ENCODE measurements around the gene ZFYVE28. TPM values are rescaled to one million over a fixed set of nuclear protein-coding genes. Genes with fewer than 3 reads are reported as not detected.
A peak's percentile ranks its signal among the peaks of the same experiment; 100 is the strongest.

The ZFYVE28 gene
- polyA plus RNA-seq, 1 donor: 7.4 TPM

DNA sequence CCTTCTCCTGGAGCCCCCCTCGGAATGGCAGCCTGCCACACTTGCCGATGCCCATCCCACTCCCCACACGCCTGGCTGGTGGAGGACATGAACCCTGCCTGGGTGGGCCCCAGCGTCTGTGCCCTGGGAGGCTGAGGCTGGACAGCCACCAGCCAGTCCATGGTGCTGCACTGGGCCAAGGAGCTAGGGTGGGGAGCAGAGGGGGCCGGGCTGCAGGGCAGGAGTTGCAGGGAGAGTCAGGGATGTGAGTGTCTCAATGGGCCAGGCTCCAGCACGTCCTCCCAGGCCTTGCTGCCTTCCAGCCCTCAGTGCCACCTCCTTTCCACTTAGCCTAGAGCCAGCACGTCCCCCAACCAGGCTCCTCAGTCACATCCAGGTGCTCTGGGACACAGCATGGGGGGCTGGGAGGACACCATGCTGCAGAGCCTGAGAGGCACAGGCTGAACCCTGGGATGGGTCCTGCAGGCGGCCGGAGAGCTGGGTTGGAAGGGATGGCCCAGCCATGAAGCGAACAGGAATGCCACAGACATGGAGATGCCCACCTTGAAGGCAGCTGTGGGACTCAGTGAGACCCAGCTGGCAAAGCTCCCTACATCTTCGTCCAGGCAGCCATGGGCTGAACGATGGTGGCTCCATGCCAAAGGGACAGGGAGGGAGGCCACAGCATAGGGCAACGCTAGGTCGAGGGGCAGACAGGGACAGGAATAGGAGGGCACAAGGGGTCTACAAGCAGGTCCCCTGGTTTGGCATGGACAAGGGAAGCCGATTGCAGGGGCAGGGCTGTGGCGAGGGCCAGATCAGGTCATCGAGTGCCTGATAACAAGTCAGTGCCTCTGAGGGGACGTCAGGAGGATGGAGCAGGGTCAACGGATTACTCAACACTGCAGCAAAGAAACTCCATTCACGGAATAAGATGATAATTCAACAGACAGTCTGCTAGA, 126.5 kb downstream of the ZFYVE28 start:
- Histone ChIP-seq H3K27ac (ENCODE audit: low read length) (no peak overlapping the region), H3K27me3 (ENCODE audit: control insufficient read depth, insufficient read depth, low read length) (no peaks in the 10 kb centered on the region), H3K36me3 (ENCODE audit: control insufficient read depth, insufficient read depth, low read length) (no peaks in the 10 kb centered on the region), H3K4me3 (ENCODE audit: low read length) (no peak overlapping the region), H3K4me1 (ENCODE audit: control insufficient read depth, insufficient read depth, low read length) (peaks cover 9% of the 10 kb centered on the region), H3K9me3 (ENCODE audit: control insufficient read depth, low read depth, low read length) (no peaks in the 10 kb centered on the region)
- DNase-seq: no peak
- 89% methylated on average over 3 of the region's 20 CpGs for WGBS (ENCODE audit: insufficient coverage, low lambda C conversion rate)

DNA sequence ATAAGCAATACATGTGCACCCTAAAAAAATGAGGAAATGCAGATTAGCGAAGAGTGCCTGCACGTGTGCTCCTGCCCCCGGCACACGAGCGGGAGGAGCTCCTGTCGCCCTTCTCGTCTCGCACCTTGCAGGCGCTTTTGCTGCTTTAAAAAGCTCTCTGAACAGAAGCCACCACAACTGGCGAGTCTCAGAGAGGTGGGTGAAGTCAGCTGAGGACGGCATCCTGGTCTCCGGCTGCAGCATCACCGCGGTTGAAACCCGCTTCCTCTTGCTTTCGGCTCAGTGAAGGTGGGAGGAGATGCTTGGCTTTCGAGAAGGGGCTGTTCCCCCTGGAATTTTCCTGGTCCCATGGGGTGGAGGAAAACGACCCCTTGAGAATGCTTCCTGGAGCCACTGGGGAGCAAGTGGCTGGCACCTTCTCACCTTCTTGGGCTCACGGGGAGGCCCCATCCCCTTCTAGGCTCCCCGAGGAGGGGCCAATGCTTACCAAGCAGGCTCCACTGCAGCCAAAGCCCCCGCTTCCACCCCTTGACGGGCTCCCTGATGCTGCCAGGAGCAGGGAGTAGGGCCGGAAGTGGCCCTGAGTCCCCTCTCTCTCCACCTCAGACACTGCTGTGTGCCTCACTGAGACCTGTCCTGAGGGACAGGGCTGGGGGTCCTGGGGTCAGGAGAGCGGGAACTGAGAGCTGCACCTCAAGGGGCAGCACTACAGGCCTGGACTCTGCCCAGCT, 127.3 kb downstream of the ZFYVE28 start:
- WGBS (ENCODE audit: insufficient coverage, low lambda C conversion rate): 100% methylated on average over 1 of the region's 24 CpGs
- Histone ChIP-seq H3K36me3 (ENCODE audit: control insufficient read depth, insufficient read depth, low read length) (no peaks in the 10 kb centered on the region), H3K4me3 (ENCODE audit: low read length) (no peak overlapping the region)

DNA sequence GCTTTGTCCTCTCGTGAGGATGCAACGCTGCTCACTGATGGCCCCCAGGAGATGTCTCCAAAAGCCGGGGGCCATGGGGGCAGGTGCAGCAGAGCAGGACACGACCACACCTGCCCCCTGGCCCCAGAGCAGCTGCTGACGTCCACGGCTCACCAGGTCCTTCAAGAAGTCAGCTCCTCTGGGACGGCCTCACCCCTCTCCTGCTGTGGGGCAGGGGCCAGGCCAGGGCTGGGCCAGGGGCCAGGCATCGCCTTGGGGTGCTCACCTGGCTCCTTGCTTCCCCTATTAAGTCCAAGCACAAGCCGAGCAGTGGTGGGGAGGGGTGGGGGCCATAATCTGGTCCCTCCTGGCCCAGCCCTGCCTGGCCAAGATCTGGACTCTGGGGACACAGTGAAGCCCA, 128.0 kb downstream of the ZFYVE28 start:
- no peak overlapping the region for H3K4me3 ChIP-seq (ENCODE audit: low read length)
- H3K27me3 ChIP-seq (ENCODE audit: control insufficient read depth, insufficient read depth, low read length): no peaks in the 10 kb centered on the region
- DNase-seq: no peak
- H3K4me1 ChIP-seq (ENCODE audit: control insufficient read depth, insufficient read depth, low read length): no peaks in the 10 kb centered on the region
- WGBS (ENCODE audit: insufficient coverage, low lambda C conversion rate): no CpG with 5 or more reads among the region's 9 CpGs
- H3K27ac ChIP-seq (ENCODE audit: low read length): no peak overlapping the region
- no peaks in the 10 kb centered on the region for H3K9me3 ChIP-seq (ENCODE audit: control insufficient read depth, low read depth, low read length)
- H3K36me3 ChIP-seq (ENCODE audit: control insufficient read depth, insufficient read depth, low read length): no peaks in the 10 kb centered on the region

More for the DNA sequence above, 127.3 kb downstream of the ZFYVE28 start:
- no peaks in the 10 kb centered on the region for H3K27me3 ChIP-seq (ENCODE audit: control insufficient read depth, insufficient read depth, low read length)
- peaks cover 4% of the 10 kb centered on the region for H3K4me1 ChIP-seq (ENCODE audit: control insufficient read depth, insufficient read depth, low read length)
- no peaks in the 10 kb centered on the region for H3K9me3 ChIP-seq (ENCODE audit: control insufficient read depth, low read depth, low read length)
- peak in 1 of 2 donors; percentile 28 for DNase-seq
- H3K27ac ChIP-seq (ENCODE audit: low read length): no peak overlapping the region

DNA sequence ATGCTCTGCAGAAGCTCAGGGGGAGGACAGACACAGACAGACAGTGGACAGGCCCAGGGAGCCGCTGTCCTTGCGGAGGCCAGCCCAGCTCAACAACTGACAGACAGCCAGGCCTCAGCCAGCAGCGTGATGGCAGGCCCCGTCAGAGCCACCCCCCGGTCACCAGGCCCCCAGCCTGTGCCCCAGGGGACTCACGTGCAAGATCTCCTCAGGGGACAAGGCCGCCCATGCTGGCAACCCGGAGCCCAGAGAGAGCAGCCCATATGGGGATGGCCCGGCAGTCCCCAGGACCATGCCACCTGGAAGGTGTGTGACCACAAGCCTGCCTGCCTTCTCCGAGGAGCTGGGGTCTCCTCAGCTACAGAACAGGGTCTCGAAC, 128.5 kb downstream of the ZFYVE28 start:
- Histone ChIP-seq H3K9me3 (ENCODE audit: control insufficient read depth, low read depth, low read length) (no peaks in the 10 kb centered on the region), H3K4me1 (ENCODE audit: control insufficient read depth, insufficient read depth, low read length) (no peaks in the 10 kb centered on the region), H3K27me3 (ENCODE audit: control insufficient read depth, insufficient read depth, low read length) (no peaks in the 10 kb centered on the region), H3K36me3 (ENCODE audit: control insufficient read depth, insufficient read depth, low read length) (no peaks in the 10 kb centered on the region), H3K27ac (ENCODE audit: low read length) (no peak overlapping the region), H3K4me3 (ENCODE audit: low read length) (no peak overlapping the region)
- no CpG with 5 or more reads among the region's 11 CpGs for WGBS (ENCODE audit: insufficient coverage, low lambda C conversion rate)
- no peak for DNase-seq

DNA sequence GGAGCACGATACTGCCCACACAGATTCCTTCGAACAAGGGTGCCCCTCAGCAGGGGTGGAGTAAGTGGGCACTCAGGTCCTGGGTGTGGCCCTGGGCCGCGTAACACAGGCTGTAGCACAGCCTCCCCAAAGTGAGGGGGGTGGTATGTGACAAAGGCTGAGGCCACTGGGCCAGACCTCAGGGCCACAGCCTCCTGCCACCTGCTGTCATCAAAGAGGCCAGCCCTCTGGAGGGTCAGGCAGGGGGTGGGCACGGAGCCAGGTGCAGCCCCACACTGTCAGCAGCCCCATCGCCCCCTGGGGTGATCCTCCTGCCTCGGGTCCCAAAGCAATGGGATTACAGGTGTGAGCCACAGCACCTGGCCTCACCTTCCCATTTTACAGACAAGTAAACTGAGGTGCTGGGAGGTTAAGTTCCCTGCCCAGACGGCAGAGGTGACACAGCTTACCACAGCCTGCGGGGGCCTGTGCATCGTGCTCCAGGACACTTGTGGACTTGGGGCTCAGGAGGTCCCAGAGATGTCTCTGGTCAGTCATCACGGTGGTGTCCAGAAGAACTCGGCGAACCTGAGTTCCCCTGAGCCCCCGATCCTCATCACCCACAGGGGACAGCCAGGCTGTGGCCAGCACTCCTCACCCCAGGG, 129.0 kb downstream of the ZFYVE28 start:
- Histone ChIP-seq H3K36me3 (ENCODE audit: control insufficient read depth, insufficient read depth, low read length) (no peaks in the 10 kb centered on the region), H3K27me3 (ENCODE audit: control insufficient read depth, insufficient read depth, low read length) (no peaks in the 10 kb centered on the region), H3K9me3 (ENCODE audit: control insufficient read depth, low read depth, low read length) (no peaks in the 10 kb centered on the region), H3K4me1 (ENCODE audit: control insufficient read depth, insufficient read depth, low read length) (no peaks in the 10 kb centered on the region), H3K27ac (ENCODE audit: low read length) (no peak overlapping the region), H3K4me3 (ENCODE audit: low read length) (no peak overlapping the region)
- no peak for DNase-seq
- WGBS (ENCODE audit: insufficient coverage, low lambda C conversion rate): no CpG with 5 or more reads among the region's 14 CpGs

DNA sequence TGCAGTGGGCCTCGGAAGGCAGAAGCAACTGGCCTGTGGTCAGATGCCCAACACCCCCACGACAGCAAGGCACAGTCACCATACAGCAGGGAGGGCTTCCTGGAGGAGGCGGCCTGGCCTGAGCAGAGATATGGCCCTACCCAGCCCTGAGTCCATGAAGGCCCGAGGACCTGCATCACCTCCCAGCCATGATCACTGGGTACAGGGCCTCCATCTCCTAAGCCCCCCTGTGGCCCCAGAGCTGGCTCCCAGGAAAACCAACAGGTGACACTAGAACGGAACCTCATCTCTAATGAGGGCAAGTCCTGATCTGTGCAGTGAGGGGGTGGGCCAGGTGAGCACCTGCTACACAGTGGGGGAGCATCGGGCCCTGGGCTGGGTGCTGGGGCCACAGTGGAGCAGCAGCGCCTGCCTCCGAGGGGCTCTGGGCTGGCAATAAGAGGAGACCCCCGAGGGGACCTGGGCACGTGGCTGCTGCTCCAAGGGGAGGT, 130.3 kb downstream of the ZFYVE28 start:
- Histone ChIP-seq H3K4me1 (ENCODE audit: control insufficient read depth, insufficient read depth, low read length) (no peaks in the 10 kb centered on the region), H3K36me3 (ENCODE audit: control insufficient read depth, insufficient read depth, low read length) (no peaks in the 10 kb centered on the region), H3K27me3 (ENCODE audit: control insufficient read depth, insufficient read depth, low read length) (no peaks in the 10 kb centered on the region), H3K4me3 (ENCODE audit: low read length) (no peak overlapping the region), H3K27ac (ENCODE audit: low read length) (no peak overlapping the region), H3K9me3 (ENCODE audit: control insufficient read depth, low read depth, low read length) (no peaks in the 10 kb centered on the region)
- no peak for DNase-seq
- no CpG with 5 or more reads among the region's 10 CpGs for whole genome bisulfite sequencing (ENCODE audit: insufficient coverage, low lambda C conversion rate)

DNA sequence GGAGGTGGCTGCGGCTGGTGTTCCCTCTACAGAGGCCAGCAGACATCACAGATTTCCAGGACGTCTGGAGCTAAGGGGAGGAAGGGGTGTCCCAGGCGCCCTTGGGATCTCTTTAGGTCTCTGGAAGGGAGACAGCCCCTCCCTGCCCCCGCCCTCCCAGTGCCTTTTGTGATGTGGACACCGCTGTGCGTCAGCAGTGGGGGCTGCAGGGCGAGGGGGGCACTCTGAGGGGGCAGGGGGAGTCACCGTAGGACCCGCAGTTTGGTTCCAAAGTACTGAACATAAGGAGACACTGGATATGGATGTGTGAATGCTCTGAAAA, 130.9 kb downstream of the ZFYVE28 start:
- Histone ChIP-seq H3K9me3 (ENCODE audit: control insufficient read depth, low read depth, low read length) (no peaks in the 10 kb centered on the region), H3K36me3 (ENCODE audit: control insufficient read depth, insufficient read depth, low read length) (no peaks in the 10 kb centered on the region), H3K27ac (ENCODE audit: low read length) (no peak overlapping the region), H3K4me3 (ENCODE audit: low read length) (no peak overlapping the region), H3K27me3 (ENCODE audit: control insufficient read depth, insufficient read depth, low read length) (no peaks in the 10 kb centered on the region), H3K4me1 (ENCODE audit: control insufficient read depth, insufficient read depth, low read length) (no peaks in the 10 kb centered on the region)
- no CpG with 5 or more reads among the region's 9 CpGs for WGBS (ENCODE audit: insufficient coverage, low lambda C conversion rate)
- DNase-seq: no peak

DNA sequence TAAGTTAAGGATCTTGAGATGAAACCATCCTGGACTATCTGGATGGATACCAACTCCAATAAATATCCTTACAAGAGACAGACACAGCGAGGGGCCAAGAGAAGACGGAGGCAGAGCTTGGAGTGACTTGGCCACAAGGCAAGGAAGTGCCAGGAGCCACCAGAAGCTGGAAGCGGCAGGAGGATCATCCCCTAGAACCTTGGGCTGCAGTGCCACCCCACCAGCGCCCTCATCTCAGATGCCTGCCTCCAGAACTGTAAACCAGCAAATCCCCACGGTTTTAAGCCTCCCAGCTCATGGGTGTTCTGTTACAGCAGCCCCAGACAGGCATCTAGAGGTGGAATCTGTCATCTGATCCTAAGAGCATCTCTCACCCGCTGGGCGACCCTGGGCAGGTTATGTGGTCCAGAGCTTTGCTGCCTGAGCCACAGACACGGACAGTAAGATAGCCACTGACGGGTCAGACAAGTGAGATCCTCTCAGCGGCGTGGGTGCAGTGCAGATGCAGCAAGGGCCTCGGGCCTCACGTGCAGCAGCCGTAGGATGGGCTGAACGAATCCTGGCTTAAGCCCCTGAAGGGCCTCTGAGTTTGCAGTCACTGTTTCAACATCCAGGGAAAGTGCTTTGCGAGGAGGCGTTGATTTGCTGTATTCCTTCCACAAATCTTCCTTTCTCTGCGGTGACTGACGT, 131.4 kb downstream of the ZFYVE28 start:
- Histone ChIP-seq H3K4me1 (ENCODE audit: control insufficient read depth, insufficient read depth, low read length) (no peaks in the 10 kb centered on the region), H3K36me3 (ENCODE audit: control insufficient read depth, insufficient read depth, low read length) (no peaks in the 10 kb centered on the region), H3K27ac (ENCODE audit: low read length) (no peak overlapping the region), H3K27me3 (ENCODE audit: control insufficient read depth, insufficient read depth, low read length) (no peaks in the 10 kb centered on the region), H3K9me3 (ENCODE audit: control insufficient read depth, low read depth, low read length) (no peaks in the 10 kb centered on the region), H3K4me3 (ENCODE audit: low read length) (no peak overlapping the region)
- WGBS (ENCODE audit: insufficient coverage, low lambda C conversion rate): 60% methylated on average over 2 of the region's 19 CpGs
- no peak for DNase-seq

DNA sequence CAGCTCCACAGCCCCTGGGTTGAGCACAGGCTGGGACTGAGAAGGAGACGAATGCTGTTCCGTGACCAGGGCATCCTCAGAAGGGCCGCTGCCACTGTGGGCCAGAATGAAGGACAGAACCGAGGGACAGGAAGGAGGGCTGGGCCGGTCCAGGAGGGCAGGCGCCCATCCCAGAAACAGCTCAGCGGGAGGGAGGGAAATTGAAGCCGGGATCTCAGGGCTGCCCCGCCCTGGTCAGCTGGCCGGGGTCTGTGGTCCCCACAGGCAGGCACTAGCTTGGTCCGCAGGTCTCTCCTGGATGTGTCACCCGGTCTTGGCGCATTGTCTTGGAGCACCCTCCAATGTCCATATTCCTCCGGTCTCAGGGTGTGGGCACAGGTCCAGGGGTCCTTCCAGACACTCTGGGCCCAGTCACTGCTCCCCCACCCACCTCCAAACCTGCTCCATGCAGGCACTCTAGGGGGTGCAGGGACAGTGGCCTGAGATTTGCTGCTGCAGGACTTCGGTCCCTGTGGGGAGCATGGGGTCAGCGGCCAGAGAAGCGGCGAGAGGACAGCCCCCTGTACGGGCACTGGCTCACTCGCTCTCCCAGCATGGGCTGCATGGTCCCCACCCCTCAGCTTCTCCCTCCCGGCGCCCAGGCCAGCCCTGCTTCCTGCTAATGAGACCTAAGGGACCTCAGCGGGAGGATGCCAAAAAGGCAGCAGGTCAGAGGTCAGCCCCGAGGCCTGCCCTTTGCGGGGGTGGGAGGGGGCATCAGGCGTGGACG, 132.6 kb downstream of the ZFYVE28 start:
- no peaks in the 10 kb centered on the region for H3K27me3 ChIP-seq (ENCODE audit: control insufficient read depth, insufficient read depth, low read length)
- WGBS (ENCODE audit: insufficient coverage, low lambda C conversion rate): no CpG with 5 or more reads among the region's 27 CpGs

More for the DNA sequence above, 132.6 kb downstream of the ZFYVE28 start:
- no peak for DNase-seq
- Histone ChIP-seq H3K9me3 (ENCODE audit: control insufficient read depth, low read depth, low read length) (no peaks in the 10 kb centered on the region), H3K4me1 (ENCODE audit: control insufficient read depth, insufficient read depth, low read length) (no peaks in the 10 kb centered on the region), H3K36me3 (ENCODE audit: control insufficient read depth, insufficient read depth, low read length) (no peaks in the 10 kb centered on the region), H3K27ac (ENCODE audit: low read length) (no peak overlapping the region), H3K4me3 (ENCODE audit: low read length) (no peak overlapping the region)
